IPS-NIHi11 (cell line): Measurements from ENCODE around the gene TRAPPC3L.

ENCODE experiments used
- DNase-seq: peaks from one replicate; pipeline ENCODE4 v3.0.0; 2012; ENCODE audit warnings: mixed read lengths, low spot score

Gene TRAPPC3L

GRCh38 chr6:116556814-116557415 is 11.4 kb upstream of the TRAPPC3L start:
- DNase-seq: no peak

DNA sequence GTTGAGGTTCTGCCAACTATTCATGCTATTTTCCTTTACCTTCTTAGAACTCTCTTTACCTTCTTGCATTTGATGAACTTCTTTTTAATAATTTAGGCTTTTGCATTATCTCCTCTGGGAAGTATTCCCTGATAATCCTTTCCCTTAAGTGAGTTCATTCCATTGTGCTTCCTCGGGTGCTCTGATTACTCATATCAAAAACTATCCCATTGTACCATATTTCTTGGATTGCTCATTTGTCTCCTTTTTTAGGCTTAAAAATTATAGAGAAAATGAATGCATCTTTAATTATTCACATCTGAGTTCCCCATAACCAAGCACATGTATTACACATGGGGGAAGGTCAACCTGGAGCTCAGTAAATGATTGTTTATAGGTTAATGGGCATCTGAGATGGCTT is 10.6 kb upstream of the TRAPPC3L start:
- no peak for DNase-seq

- no peak for DNase-seq
Observed at GRCh38 chr6:116553451-116553850, 8.0 kb upstream of the TRAPPC3L start, which contains the start of gene CALHM4. CALHM4 (plus strand) TSS chr6:116553751; CDS start chr6:116553794, 43 bp downstream.

GRCh38 chr6:116550796-116551195 is 5.3 kb upstream of the TRAPPC3L start:
- DNase-seq: no peak

- no peak for DNase-seq
Observed at GRCh38 chr6:116547358-116547757, 1.9 kb upstream of the TRAPPC3L start.

- DNase-seq: no peak
Observed at GRCh38 chr6:116543149-116543548, 2.3 kb downstream of the TRAPPC3L start.

GRCh38 chr6:116542426-116542825 is 3.1 kb downstream of the TRAPPC3L start:
- no peak for DNase-seq

DNA sequence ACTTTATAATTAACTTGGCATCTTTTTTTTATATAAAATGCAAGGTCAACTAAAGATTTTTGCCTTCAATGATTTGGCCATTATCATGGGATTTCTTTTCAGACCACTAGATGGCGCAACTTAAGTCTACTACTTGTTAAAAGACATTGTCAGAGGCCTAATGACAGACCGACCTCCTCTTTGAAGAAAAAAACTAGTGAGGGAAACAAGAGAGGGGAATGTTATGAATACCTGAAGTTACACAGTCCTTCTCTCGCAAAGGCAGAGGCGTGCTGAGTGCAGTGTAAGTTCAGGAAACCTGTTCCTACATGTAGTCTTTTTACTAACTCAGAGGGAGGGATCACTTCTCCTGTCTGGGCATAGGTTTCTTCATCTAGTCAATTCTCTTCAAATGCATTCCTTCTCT is 9.3 kb downstream of the TRAPPC3L start:
- peak; percentile 40 for DNase-seq

- DNase-seq: no peak
Observed at GRCh38 chr6:116535109-116535508, 10.4 kb downstream of the TRAPPC3L start.

DNA sequence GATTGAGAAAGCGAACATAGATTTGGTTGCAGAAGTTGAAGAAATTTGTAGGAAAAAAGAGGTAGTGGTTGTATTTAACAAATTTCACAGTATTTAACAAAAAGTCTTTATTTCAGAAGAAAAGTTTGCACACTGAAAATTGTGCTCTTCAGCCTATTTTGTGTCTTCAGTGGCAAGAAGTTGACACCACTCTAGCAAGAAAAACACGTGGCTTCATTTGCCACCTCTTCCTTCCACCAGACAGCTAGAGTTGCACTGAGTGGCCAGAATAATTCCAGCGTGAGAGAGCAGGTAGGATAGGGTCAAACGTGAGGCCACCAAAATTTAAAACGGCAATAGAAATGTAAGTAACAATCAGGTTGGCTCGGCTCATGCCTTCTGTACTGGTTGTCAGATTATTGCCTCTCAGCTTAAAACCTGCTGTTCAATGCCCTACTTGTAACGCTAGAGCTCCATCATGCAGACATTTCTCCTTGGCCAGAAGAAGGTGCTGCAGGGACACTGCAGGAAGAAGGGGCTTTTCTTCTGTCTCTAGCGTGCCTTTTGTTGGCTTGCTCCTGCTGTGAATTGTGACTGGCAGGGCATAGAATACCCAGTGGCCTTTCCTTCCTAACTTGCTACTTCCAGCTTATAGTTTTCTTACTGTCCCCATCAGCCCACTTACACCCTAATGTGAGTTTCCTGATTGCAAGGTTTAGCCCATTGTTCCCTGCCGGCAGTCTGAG is 12.1 kb downstream of the TRAPPC3L start:
- no peak for DNase-seq

GRCh38 chr6:116531675-116532570 is 13.6 kb downstream of the TRAPPC3L start:
- DNase-seq: peak; percentile 50

DNA sequence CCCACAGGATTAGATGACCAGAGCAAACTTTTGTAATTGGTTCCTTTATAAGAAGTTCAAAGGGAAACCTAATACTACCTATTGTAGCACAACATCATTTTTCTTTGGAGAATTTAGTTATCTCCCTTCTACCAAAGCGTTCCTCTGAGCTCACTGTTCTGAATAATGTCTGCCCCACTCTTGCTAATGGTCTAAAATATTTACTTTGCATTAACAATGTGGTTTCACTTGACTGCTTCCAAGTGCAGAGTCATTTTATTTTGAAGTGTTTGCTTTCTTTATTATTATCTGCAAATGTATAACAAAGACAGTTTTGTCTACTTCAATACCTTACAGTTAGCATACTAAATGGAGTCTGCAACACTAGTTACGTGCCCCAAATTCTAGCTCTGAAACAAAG is 15.0 kb downstream of the TRAPPC3L start:
- DNase-seq: no peak

- DNase-seq: no peak
Observed at GRCh38 chr6:116529466-116530290, 15.8 kb downstream of the TRAPPC3L start.

DNA sequence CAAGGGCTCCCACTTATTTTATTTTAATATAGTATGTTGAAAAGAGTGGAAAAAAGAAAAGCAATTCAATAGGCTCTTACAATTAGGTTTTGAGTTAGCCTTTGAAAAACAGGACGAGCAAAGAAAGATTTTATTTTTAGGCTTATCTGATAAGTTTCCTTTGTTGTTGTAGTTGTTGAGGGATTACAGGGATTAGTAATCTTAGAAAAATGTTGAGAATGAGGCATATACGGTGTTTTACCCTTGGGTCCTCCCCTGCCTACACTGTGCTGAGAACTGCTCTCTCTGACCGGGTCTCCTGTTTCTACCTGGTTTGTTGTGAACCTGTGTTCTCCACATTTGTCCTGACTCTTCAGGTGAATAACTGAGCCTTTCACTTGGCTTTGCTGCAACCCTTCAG is 16.7 kb downstream of the TRAPPC3L start:
- no peak for DNase-seq

DNA sequence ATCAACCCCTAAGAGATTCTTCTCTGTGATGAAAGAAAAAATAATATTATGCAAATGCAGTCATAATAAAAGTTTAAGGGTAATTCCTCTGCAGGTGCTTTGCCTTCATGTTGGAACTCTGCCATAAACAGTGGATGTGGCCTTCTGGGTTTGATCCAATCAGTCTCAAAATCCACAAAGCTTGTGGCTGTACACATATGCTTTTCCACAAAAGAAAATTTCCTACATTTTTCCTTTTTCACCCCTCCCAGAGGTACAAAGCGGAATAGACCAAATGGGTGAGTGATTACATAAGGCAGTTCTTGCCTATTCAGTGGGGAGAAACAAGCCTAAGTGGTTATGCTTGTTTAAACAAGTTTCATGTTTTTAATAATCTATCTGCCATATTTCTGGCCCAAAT is 17.4 kb downstream of the TRAPPC3L start:
- no peak for DNase-seq

GRCh38 chr6:116524236-116524635 is 21.2 kb downstream of the TRAPPC3L start:
- DNase-seq: no peak

DNA sequence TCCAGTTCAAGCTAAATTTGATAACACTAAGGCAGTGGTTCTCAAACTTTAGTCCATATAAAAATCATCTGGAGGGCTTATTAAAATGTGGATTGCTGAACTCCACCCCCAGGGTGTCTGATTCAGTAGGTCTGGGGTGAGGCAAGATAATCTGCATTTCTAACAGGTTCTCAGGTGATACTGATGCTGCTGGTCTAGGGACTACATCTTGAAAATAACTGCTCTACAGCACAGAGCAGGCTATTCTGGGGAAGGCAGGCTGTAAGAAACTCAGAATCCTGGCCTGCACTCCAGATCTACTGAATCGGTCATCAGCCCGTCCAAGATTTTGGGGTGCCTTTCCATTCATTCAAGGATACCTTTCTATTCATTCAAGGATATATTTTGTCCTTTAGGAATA is 22.6 kb downstream of the TRAPPC3L start:
- DNase-seq: no peak

DNA sequence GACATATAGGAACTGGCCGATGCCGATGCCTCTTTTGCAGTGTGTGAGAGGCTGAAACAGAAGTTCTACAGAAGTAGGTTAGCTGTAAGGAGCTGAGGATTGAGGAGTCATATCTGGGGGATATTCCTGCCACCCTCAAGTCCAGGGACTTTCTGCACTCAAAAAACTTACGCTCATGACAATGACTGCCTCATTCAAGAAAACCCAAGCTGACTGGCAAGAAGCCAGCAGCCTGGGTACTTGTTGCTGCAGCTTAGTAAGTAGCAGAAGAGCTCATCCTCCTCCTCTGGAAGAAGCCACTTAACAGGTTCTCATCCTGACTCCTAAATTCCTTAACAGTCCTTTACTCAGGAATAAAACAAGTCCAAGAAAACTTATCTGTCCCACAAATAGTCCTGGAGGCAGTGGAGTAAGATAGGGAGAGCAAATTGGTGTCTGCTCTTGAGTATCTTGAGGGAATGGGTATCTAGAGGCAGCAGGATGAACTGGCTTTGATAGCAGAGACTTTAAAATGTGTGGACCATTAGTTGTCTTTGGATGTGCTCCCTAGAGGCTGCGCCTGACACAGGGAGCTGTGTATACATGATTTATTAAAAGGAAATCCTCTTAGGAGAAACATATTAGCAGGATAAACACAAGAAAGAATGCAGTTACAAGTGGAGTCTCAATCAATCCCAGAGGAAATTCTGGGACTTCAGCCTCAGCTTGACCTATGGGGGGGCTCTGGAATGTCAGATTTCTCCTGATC is 26.7 kb downstream of the TRAPPC3L start:
- no peak for DNase-seq

- no peak for DNase-seq
Observed at GRCh38 chr6:116515141-116515540, 30.3 kb downstream of the TRAPPC3L start.

- DNase-seq: no peak
Observed at GRCh38 chr6:116514111-116514510, 31.4 kb downstream of the TRAPPC3L start.

GRCh38 chr6:116513224-116513875 is 32.1 kb downstream of the TRAPPC3L start:
- DNase-seq: no peak
